SU-DHL-6 (cell line): ENCODE results near the gene CCNY.

Experiments
- EZH2phosphoT487 ChIP-seq: fragments of 200-600 bp; sonication (generic), shearing (Covaris generic); conservative IDR thresholded peaks from 2 replicates; pipeline ENCODE4 v1.6.1; 2018; ENCODE audit warnings: mild to moderate bottlenecking, antibody characterized with exemption, low read length, moderate library complexity, mixed read lengths
- TF ChIP-seq, protein P1 (sequence below): fragments of 200-600 bp; sonication (generic); IDR thresholded peaks from one replicate; pipeline ENCODE4 v1.5.1; 2017; ENCODE audit warnings: antibody characterized with exemption, mild to moderate bottlenecking, low read length, moderate library complexity; ENCODE audit not compliant: insufficient read depth, poor library complexity, severe bottlenecking

- TF ChIP-seq, protein P1, sequence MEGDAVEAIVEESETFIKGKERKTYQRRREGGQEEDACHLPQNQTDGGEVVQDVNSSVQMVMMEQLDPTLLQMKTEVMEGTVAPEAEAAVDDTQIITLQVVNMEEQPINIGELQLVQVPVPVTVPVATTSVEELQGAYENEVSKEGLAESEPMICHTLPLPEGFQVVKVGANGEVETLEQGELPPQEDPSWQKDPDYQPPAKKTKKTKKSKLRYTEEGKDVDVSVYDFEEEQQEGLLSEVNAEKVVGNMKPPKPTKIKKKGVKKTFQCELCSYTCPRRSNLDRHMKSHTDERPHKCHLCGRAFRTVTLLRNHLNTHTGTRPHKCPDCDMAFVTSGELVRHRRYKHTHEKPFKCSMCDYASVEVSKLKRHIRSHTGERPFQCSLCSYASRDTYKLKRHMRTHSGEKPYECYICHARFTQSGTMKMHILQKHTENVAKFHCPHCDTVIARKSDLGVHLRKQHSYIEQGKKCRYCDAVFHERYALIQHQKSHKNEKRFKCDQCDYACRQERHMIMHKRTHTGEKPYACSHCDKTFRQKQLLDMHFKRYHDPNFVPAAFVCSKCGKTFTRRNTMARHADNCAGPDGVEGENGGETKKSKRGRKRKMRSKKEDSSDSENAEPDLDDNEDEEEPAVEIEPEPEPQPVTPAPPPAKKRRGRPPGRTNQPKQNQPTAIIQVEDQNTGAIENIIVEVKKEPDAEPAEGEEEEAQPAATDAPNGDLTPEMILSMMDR, result no peak
- no peak for TF ChIP-seq EZH2phosphoT487
Measured at GRCh38 chr10:35426657-35427056, 90.3 kb downstream of the CCNY start.
